HG03521 (cell line): Measurements from ENCODE around the gene PTPN14.

Experiments
- ATAC-seq: cut with Tn5 transposase; IDR thresholded peaks from one replicate; pipeline ENCODE4 v1.9.1; 2021; ENCODE audit warnings: mild to moderate bottlenecking, moderate library complexity; ENCODE audit not compliant: unreplicated experiment

PTPN14 gene

GRCh38 chr1:214458541-214458940 lies 92.9 kb downstream of the PTPN14 start:
- ATAC-seq, result no peak

- no peak for ATAC-seq
Observed at GRCh38 chr1:214455971-214456867, 95.2 kb downstream of the PTPN14 start.

DNA sequence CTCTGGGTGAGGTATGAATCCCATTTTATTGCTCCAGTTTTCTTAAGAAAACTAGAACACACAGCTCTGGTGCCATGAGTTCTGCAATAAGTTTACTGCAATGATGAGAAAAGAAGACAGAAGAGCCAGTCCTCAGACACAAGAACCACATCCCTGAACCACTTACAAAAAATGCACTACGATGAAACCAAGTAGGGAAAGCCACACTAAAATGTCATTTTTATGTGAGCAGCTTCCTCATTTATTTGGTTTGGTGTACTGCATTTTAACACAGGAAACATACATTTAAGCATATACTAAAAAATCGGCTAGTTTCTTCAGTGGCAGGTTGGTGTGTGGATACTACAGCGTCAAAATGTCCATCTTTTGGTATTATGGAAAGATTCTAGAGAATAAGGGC lies 95.9 kb downstream of the PTPN14 start:
- ATAC-seq, result no peak

GRCh38 chr1:214454569-214455396 lies 96.6 kb downstream of the PTPN14 start:
- no peak for ATAC-seq

DNA sequence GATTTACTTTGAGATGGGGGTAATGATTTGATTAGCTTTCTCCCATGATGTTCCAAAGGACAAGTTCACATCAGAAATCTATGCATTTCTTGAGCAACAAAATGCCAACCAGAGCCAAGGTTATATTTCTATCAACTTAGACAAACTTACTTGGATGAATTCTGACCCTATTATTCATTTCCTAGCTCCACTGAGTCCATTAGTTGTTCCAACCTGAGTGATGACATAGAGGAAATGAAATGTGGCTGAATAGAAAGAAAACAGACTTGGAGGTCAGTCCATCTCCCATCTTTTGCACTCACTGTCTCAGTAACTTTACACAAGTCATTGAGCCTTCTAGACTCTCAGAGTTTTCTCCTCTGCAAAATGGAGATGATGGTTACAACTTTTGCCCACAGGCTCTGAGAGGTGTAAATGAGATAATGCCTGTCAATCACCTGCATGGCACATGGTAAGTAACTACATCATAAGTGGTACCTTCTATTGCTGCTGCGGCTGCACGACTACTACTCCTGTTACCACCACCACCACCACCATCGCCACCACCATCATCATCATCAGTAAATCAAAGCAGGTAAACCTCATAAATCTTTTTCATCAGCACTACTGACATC lies 98.2 kb downstream of the PTPN14 start:
- ATAC-seq, result no peak

DNA sequence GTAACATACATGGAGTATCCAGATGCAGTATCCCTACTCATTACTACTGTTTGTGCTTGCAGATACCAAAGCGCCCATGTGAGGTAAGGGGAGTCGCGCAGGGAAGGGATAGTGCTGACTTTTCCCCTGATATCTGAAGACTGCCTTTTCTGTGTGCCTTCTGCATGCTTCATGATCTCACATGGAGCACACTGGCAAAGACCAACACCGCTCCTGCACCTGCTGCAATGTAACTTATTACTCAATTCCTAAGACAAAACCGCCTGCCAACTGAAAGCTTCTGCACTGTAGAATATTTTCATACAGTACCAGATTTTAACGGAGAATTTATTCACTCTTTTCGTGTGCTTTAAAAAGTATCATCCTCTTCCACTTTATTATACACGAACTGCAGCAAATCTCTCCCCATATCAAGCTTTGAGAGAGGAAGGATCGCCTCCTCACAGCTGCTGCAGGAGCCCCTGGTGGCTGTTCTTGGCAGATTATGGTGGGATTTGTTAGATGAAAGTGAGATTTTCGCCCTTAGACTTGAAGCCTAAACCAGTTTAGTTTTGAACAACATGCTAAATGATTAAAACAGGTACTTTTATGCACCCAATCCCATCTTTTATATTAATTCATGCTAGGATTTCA lies 99.1 kb downstream of the PTPN14 start:
- ATAC-seq, result no peak

DNA sequence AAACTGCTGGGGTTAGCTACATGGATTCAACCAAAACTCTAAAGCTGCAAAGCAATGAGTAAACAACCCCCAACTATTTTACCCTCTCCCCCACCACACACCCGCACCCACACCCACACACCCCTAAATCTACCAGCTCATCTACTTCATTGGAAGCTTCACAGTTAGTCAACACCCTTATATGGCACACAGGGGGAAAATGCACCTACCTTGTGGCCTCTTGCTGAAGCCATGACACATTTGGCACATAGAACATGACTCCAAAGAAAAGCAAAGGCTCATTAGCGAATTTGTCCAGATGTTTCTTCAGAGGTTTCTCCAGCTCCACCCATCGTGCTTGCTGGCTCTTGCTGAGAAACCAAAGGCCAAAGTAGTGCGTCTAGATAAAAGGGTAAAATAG lies 99.8 kb downstream of the PTPN14 start:
- ATAC-seq, result no peak

DNA sequence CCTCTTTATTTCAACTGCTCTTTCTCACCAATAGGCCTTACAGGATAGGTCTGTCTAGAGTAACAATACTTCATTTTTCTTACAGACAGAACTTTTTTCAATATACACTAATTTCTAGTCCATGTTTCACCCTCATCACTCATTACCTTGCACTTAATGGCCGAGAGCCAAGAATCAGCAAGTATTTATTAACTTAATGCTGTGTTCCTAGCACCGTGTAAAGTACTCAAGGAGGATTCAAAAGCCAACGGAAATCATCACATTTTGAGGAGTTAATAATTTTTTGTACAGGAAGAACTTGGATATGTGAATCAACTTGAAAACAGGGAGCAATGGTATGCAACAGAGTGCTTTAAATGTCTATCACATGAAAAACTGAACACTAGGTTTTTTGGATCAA lies 102.0 kb downstream of the PTPN14 start:
- no peak for ATAC-seq

DNA sequence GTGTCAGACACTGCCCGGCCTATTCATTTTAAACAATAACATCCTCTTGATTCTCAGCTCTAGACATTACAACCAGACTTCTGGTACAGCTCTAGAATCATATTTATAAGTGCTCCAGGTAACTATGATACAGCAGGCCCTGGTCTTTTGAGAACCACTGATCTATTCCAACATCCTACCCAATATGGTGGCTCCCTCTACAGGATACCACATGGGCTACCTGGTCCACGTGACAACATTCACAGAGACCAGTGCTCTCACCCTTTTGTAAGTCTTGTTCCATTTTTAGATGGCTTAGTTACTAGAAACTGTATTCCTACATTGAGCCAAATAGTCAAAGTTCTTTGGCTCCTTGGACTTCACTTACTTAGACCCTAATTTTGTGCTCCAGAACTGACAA lies 102.9 kb downstream of the PTPN14 start:
- no peak for ATAC-seq

- no peak for ATAC-seq
Observed at GRCh38 chr1:214447557-214447871, 103.9 kb downstream of the PTPN14 start.

DNA sequence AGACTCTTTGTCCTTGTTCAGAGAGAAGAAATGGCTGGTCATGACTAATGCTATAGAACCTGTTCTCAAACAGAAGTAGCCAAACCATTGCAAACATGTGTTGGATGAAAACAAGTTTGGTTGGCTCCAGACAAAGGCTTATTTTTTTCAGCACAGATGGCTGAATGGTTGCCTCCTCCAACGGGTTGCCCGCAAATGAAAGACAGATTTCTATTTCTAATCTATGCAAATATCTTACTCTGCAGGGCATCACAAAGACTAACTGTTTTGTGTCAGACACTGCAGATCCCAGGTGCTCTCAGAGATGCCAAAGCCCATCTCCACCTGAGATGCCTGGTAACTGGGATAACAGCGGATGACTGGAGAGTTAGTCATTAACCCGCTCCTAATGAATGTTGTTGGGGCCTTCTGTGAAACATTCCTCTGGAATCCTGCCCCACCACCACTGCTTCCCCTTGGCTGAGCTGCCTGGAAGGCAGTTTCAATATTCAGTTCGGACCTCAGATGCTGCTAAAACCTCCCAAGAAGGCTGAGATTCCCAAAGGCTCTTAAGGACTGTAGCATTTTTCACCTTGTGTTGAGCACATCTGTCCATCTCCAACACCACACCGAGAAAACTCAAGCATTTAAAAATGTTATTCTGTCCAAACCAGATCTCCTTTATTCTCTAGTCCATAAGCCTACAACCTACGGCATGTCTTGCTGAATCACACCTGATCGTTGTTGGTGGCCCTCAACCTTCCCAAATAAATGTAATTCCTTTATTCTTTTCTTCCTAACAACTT lies 104.4 kb downstream of the PTPN14 start:
- peak; percentile 67 for ATAC-seq

- no peak for ATAC-seq
Observed at GRCh38 chr1:214445831-214446614, 105.4 kb downstream of the PTPN14 start.

DNA sequence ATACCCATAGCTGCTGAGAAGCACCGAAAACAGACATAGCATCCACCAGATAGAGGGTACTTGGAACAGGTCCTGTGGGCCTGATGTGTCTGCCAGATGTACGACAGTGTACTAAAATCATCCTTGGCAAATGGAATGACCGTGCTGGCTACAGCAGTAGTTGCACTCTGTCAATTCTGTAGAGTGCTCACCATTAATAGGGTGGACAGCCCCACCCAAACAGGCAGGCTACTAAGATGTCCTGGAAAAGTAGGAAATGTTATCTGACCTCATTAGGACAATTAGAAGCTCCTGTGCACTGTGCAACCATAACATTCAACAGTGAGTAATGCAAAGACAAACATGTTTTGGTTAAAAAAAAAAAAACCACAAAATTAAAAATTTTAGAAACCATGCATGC lies 106.2 kb downstream of the PTPN14 start:
- no peak for ATAC-seq

GRCh38 chr1:214444182-214444939 lies 107.0 kb downstream of the PTPN14 start:
- ATAC-seq, result no peak

DNA sequence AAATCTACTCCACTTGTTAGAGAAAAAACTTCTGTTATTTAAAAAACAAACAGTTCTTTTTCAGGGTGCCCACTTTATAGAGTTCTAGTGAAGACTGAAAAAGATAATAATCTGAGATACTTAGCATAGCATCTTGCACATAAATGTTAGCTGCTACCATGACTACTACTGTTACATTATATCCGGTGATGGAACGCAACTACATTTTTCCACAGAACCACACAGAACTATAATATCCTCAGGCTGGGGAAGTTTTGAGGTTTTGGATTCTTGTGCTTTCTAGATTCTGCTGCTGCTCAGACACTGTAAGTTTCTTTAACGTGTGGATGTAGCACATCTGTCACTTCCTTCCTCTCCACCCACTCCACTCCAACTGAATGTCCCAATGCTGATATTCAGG lies 110.3 kb downstream of the PTPN14 start:
- ATAC-seq, result no peak

GRCh38 chr1:214440219-214440965 lies 111.0 kb downstream of the PTPN14 start:
- no peak for ATAC-seq

DNA sequence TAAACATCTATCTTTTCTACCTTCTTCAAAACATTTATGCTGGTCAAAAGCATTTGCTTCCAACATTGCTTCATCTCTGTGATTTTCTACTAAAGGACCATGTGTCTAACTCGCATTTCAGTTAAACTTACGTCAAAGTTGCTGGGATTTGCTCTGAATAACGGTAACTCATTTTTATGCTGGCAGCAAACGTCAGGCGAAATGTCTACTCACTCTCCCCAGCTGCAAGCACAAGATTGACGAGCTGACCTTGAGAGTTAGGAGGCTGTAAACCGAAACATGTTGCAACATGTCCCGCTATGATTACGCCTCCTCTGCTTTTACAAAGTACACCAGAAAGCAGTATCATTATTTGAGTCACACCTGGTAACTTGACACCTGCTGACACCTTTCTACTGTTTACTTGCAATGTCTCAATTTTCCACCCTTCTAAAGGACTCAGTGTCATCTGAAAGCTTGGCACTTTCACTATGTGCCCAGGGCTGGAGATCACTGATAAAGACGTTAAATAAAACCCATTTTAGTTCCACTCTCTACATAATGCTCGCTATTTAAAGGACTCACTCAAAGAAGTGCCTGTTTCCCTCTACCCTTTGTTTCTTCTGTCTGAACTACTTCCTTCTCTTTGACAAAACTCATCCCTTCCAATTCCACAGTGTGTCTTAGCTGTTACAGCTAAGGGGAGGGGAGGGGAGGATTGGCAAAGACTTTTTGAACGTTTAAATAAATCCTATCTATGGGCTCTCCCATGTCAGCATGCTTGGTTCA lies 111.9 kb downstream of the PTPN14 start:
- ATAC-seq, result peak; percentile 91

DNA sequence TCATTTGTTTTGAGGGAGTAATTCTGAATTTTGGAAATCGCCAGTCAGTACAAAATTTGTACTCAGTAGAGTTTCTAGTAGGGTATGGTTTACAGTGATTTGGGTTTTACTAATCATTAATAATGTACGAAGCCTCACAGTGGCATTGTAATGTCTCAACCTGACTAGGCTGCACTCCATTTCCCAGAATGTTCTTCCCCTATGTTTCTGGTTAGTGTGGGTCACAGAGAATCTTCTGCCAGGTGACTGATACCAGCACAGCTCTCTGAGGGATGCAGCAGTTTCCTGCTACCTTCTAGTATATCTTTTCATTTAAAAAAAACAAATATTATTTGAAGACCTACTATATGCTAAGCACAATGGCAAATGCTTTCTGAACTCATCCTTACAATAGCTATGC lies 112.9 kb downstream of the PTPN14 start:
- no peak for ATAC-seq
